GM19035 (cell line): Measurements from ENCODE around the gene DNAH9.
"Not testable (repeated sequence)": the region's sequence is repeated elsewhere in the genome, so short reads cannot be mapped to it uniquely, and the experiment has no call there.

Source experiments
- ATAC-seq: cut with Tn5 transposase; IDR thresholded peaks from one replicate; pipeline ENCODE4 v1.9.1; 2021; ENCODE audit not compliant: unreplicated experiment

Gene DNAH9

DNA sequence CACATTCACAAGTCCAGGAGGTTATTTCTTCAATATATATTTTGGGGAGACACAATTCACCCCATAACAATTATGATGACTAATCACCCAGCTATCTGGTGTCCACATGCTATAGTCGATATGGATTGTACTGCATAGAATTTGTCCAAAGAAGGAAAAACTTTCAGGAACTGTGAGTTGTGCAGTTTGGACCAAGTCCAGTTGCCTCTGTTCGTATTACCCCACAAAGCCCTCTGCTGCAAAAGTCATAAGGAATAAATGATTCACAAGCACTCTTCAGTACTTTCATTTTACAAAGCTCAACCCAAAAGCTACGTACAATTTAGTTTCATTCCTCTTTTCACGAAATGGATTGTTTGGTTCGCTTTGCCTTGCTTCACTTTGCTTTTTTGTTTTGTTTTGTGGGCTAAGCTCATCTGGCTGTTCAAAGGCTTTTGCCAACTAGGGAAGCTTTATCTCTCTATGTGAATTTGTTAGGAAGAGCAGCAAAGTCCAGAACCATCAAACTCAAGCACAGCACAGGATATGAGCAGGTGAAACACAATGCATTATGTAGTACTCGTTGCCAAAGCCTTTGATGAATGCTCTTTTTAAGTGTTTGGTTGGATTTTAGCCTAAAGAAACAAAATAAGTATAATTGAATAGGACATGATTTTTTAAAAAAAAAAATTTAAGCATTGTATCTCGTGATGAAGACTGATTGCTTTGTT lies 300.4 kb downstream of the DNAH9 start:
- ATAC-seq: no peak

DNA sequence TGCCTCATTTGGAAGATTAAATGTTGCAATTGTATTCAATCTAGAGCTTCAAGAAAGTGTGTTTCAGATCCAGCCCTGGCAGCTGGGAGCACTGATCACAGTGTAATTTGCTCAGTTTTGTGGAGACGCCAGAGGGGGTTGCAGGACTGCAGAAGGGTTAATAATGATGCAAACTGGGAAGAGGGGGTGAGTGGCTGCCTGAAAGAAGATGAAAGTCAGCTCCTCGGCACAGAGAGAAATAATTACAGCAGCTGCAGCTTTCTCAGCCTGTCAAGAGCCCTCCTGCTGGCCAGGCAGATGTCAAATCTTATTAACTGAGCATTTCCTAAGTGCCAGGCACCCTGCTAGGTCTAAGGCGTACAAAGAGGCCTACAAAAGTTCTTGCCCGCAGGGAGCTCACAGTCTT lies 301.3 kb downstream of the DNAH9 start:
- ATAC-seq: no peak

DNA sequence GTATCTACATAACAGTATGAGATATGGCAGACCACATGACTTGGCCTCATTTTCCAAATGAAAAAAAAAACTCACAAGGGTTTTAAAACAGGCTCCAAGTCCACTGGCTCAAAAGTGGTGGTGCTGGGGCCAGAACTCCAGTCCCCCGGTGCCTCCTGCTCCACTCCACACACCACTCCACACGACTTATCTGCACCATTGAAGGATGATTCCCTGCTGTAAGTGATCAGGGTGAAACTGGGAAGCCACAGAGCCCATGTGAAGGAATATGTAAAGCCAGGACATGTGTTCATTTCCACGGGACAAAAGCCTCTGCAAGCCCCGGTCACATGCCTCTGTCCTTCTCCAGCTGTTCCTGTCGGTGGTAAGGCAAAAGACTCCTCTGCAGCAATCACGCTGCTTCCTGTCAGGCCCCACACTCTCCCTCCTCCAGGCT lies 301.8 kb downstream of the DNAH9 start:
- ATAC-seq: no peak

DNA sequence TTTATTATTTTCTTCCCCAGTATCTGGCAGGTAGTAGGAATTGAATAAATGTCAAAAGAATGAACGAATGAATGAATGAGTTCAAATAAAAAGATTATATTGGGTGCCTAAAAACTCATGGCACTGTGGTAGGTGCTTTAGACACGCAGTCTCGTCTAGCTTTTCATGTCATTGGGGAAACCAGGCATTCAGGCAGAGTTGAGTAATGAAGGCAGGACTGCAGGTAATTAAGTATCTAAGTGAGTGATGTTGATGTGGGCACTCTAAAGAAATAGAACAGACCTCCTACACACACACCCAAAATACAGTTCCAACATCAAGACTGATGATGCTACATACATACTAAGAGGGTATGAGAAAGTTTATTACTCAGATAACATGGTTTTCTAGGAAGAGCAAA lies 302.4 kb downstream of the DNAH9 start:
- no peak for ATAC-seq

DNA sequence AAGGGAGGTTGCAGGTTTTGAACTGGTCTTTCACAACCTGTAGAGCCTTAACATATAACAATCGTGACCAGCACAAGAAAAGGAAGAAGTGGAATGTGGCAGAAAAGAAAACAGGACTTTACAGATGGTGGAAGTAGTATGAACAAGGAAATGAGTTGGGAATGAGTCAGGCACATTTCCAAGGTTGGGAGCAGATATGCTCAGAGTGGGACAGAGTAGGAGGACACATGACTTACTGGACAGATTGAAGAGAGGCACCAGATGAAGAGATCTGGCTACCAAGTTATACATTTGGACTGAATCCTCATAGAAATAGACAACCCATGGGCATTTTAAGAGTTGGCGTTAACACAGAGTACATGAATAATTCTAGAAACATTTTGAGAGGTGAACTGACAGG lies 303.7 kb downstream of the DNAH9 start:
- no peak for ATAC-seq

DNA sequence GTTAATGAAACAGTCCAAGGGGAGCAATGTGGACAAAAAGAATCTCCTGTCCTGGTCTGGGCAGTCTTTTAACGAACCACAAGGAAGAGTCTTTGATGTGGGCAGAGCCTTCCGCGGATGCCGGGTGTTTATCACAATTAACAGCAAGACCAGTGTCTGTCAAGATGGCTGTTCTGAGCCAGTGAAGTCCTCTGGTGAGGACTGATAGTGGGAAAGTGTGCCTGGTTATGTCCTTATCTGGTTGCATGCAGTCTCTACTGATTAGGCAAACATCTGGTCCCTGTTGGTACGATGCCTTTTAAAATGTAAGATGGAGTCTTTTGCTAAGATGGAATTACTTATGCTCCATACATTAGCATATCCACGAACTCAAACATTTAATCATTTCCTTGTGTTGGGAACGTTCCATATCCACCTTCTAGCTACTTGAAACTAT lies 310.5 kb downstream of the DNAH9 start:
- no peak for ATAC-seq

DNA sequence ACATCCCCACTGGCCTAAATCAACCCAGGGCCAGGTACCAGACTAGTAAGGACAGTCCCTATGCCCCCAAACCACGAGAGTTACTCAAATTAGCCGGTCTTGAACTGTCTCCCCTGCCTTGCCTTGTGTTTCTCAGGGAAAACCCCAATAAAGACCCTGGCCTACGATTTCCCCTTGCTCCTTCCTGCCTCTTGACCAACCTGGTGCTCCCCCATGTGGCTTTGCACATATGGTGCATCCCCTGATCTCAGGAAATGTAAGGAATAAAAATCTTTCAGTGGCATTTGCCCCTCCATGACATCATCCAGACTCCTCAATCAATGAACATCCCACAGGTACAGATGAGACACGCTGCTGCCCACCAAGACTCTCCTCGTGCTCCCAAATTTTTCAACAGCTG lies 311.1 kb downstream of the DNAH9 start:
- no peak for ATAC-seq

DNA sequence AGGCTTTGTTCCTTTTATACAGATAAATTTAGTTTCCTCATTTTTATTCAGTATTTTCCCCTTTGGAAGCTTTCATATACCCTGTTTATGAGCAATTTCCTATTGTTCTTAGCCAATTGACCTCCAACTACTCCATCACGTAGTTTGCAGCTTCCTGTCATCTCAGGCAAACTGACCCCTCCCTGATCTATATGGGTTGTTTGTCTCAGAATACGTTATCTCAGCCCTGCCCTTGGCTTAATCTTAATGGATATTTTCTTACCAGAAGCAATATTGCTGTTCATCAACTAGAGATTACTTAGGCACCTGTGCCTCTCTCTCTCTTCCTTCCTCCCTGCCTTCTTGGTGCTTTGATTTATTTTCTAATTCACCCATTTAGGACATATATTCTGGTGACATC lies 317.8 kb downstream of the DNAH9 start:
- ATAC-seq: no peak

DNA sequence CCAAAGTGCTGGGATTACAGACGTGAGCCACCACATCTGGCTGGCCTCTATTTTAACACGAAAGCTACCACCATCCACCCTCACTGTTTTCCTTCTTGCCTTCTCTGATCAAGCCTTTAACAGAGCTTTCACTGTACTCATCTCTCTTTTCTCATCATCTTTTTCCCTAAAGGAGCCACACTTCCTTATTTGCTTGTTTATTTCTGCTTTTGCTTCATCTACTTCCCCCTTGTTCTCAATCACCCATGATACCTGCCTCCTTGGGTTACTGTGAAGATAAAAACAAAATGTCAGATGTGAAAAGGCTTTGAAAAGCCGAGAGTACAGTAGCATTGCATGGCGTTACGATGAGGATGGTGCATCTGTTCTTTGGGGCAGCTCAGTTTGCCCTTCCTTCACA lies 319.1 kb downstream of the DNAH9 start:
- no peak for ATAC-seq

DNA sequence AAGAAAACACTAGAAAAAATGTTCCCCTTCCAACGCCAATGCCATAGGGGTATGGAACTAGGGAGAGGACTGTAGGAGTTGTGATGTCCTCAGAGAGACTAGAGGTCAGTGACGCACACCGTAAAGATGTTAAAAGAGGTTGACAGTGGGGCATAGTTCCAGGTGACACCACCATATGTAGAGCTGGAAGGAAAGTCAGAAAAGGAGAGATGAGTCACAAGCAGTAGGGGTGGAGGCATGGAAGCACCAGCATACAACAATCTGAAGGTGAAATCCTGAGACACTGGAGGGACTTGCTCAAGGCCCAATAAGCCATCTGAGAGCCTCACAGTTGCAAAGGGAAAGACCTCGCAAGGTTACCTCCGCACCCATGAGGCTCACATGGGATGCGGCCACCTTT lies 323.0 kb downstream of the DNAH9 start:
- no peak for ATAC-seq

DNA sequence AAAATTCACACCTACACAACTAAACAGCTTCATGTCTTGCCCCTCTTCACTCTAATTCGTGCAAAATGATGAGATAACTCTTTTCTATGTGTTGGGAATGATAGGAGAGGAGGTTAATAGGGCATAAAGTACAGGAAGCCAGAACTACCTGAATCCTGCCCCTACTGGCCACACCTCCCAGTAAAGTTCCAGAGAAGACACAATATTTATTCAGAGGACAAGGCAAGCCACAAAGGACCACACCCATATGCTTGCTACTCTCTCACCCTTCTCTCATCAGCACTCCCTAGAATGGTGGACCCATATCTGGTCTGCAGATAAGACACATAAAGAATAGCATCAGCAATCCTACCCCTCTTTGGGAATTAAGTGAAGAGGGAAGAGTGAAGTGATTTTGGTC lies 324.4 kb downstream of the DNAH9 start:
- ATAC-seq: no peak

DNA sequence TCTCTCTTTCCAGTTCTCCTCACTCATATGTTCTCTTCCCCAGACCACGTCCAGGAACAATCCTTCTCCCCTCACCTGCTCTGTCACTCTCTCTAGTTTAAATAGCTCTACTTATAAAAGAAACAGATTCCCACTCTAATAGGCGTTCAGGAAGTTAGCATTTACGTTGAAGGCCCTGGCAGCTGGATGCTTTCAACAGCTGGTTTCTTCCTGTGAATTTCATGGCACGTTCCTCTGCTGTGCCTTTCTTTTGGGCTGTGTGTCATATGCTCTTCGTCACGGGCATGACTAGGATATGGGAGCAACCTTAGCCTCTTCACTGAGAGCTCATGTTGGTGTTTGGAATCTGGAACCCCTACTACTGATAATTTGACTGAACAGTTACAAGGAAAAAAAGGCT lies 325.8 kb downstream of the DNAH9 start:
- ATAC-seq: no peak

DNA sequence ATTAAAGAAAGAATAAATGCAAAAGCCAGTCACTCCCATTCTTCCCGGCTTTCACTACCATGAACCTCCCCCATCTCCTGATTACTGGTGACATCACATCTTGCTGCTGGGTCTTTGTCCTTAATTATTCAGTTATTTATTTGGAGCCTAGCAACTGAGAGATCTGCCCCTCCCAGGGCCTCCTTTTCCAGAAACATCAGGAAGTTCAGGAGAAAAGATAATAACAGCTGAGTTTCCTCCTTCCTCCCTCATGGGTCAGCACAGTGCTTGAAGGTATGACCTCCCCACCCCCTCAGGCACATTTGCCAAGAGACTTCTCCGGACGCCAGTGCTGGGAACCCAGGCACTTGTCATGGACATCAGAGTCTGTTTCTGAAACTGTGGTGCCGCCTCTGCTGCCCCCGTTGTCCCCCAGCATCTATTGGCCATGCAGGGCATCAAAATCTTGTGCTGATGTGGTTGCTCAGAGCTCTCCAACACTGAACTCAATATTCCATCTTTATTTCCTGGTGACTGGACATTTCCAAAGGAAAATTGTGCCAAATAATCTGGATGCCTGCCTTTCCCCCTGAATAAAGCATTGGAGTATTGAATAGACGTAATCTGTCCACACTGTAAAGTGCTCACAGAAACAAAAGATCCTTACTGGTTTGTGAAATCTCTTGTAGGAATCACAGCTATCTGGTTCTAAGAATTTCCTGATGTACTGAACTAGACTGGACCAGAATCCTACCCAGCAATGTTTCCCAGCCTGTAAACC lies 327.2 kb downstream of the DNAH9 start:
- no peak for ATAC-seq

DNA sequence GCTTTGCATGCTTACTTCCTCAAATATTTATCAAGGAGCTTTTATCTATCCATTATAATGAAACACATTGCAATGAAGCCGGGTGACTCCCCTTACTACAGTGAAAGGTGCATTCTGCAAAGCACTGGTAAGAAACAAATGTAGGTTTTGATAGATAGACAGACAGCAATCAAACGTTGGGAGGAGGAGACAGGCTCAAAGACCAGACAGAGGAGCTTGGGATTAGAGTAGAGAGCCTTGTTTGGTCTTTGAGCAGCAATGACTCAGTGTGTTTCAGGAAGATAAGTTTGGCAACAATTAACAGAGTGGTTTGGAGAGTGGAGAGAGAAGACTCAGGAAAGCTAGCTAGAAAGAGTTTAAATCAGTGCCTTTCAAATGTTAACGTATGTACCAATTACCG lies 330.2 kb downstream of the DNAH9 start:
- no peak for ATAC-seq

DNA sequence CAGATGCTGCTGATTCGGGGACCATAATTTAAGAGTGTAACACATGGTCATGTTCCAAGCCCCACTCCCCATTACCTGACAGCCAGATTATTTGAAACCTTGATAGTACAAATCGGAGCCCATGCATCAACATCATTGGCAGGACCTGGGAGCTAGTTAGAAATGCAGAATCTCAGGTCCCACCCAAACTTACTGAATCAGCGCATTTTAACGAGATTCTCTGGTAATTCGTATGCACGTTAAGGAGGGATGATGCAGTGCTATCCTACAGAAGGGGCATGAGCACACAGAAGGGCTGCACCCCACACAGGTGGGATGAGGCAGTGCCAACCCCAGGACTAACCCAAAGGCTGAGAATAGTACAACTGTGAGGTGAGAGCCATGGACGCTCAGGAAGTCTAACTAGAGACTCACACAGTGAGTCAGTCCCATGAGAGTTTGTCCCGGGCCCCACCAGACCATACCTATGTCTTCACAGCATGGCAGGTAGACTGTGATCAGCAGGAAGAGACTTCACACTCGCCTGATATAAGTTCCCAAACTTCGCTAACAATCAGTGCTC lies 334.1 kb downstream of the DNAH9 start:
- no peak for ATAC-seq

DNA sequence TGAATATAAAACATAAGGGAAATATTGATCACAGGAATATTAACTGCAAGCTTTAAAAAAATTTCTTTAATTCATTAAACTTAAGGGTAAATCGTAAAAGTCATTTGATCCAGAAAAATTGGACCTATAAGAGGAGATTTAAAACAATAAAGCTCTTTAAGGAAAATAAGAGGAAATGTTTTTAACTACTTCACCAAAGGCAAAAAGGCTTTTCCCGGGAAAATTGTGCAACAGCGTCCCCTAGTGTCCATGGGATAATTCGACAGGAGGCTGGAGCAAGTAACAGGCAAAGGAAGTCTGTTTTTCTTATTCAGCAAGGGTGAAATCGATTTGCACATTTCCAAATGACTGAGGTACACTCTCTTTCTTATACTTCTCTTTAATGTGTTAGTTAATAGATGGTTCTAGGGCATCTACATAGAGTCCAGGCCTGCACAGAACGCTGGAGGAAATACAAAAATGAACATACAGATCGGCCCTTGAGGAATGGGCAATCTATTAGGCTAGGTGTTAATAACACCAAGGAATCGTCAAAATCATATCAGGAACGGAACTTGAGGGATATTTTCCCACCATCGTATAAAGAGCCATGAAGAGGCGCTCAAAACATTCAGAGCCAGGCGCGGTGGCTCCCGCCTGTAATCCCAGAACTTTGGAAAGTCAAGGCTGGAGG lies 337.6 kb downstream of the DNAH9 start:
- no peak for ATAC-seq

DNA sequence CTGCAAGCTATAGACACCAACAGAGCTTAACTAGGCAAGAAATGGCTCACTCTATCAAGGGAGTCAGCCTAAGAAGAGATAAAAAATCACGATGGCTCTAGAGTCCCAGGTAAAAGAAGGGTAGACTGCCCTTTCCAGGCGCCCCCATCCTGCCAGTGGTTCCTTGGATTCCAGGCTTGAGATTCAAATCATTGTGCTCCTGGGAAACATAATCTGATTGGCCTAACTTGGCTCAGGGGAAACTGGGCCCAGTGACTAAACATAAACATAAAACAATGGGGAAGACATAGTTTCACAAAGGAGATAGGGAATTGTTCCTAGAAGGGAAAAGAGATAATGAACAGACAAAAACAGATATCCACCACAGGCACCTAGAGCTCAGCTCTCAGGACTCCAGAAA lies 342.6 kb downstream of the DNAH9 start:
- no peak for ATAC-seq

DNA sequence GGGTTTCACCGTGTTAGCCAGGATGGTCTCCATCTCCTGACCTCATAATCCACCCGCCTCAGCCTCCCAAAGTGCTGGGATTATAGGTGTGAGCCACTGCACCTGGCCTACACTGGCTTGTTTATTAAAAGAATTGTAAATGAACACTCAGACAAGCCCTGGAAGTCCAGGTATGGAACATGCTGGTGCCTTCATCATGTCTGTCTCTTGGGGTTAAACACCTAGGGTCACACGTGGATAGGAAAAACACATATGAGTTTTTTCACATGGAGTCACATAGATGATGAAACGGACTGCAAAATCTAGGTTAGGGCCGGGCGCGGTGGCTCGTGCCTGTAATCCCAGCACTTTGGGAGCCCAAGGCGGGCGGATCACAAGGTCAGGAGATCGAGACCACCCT lies 344.8 kb downstream of the DNAH9 start:
- ATAC-seq: not testable (repeated sequence)

DNA sequence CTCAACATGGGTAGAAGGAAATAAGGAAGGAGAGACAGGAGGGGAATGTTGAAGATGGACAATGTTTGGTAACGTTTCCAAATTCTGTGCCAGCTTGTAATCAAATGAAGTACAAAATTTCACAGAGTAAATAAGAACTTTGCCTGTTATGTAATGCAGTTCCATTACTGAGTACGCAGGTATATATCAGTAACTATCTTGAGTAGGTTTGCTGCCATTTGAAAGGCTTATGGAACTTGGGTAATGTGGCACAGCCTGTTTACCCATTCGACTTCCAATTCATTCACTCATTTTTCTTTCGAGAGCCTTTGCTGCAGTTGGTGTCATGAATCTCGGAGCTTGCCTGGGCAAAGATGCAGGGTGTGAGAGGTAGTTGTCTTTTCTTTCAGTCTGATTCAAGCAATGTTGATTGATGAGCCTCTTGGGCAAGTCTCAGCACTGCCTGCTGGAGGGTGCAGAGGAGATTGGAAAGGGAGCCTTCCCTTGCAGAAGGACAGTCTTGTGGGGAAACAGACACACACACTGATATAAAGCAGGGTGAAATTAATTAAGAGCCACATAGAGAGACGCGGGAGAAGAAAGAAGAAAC lies 345.6 kb downstream of the DNAH9 start:
- no peak for ATAC-seq

DNA sequence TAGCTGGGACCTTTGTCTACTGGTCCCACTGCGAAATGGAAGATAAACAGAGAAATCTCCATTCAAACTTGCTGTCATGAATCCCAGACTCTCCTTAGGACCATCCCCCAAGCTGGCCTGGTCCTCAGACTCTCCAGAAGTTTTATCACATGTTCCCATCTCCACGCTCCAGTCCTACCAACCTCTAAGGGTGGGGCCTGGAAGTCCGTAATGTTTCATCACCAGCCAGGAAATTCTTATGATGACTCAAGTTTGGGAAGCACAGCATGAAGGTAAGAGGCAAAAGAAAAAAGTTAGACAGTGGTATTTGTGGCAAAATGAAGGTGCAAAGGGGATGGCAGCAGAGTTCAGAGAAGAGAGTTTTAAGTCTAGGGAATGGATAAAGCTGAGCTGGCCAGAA lies 346.3 kb downstream of the DNAH9 start:
- no peak for ATAC-seq

DNA sequence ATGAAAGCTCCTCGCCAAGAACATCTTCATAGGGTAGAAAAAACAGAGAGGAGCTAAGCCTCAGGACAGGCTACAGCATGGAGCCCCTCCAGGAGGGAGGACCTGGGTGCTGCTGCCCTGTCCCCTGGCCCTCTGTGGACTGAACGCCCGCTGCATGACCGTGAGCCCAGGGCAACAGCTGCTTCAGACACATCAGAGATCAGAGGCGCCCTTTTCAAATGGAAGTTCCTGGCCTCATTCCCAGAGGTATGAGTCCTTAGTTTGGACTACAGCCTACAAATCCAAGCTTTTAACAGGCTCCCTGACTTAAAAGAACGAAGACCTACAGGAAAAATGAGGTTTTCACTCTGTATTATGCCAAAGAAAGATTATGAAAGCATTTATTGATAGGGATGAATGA lies 350.5 kb downstream of the DNAH9 start:
- ATAC-seq: no peak
